Measurements from ENCODE around the gene SDC3. TPM values are rescaled to one million over a fixed set of nuclear protein-coding genes. Genes with fewer than 3 reads are reported as not detected.

The SDC3 gene
- total and polyA plus RNA-seq, 10 of the 15 experiments (the other 5 are each of a cell fraction or from before 2014, with no cell fraction given), result under 0.01 to 0.46 (median 0.07) TPM; not detected in 2

DNA sequence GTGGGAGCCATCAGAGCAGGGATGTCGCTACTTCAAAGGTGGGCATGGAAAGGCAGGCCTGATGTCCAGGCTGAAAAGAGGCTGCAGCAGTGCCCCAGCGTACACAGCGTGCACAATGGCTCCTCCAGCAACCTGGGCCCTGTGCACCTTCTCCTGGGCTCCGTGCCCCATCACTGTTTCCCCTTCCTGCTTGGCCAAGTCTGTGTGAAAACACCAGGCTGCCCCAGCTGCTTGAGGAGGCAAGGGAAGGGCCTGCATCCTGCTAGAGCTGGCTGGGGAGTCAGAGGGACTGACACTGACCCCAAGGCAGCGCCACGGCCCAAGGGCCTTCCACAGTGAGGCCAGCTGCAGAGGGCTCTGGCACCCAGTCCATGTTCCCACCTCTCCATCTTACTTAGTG is 33.4 kb downstream of the SDC3 start (continued):
- TF ChIP-seq BCL3 (IDR thresholded peaks at IDR 0.05; ENCODE audit: borderline replicate concordance, insufficient read depth, low read depth, low read length, poor library complexity, severe bottlenecking) (no peak), STAT1 (conservative IDR thresholded peaks at IDR 0.05) (no peak)

- WGBS (ENCODE audit: insufficient coverage, insufficient replicate concordance, low lambda C conversion rate, missing lambda C conversion rate), result 59% methylated on average over 11 of the region's 11 CpGs
- peaks cover 1% of the 10 kb centered on the region for H3K4me1 ChIP-seq (ENCODE audit: control insufficient read depth, insufficient read depth, low read length)
- H3K9ac ChIP-seq (ENCODE audit: control insufficient read depth, insufficient read depth, low read length), result no peak overlapping the region
- peaks cover 0 to 7% of the 10 kb centered on the region in 2 experiments; a peak in 2 of 4 replicates for H3K27me3 ChIP-seq (replicated peaks in 1 of 2; ENCODE audit: control insufficient read depth in 2 of 2, insufficient read depth in 2 of 2, low read length in 1 of 2)
- TF ChIP-seq BCL11A (IDR thresholded peaks at IDR 0.05; ENCODE audit: low read depth, low read length) (no peak), NR2C2 (IDR thresholded peaks at IDR 0.05; ENCODE audit: borderline replicate concordance, control insufficient read depth, insufficient read length, low read depth) (no peak), SMARCA5 (IDR thresholded peaks at IDR 0.05) (no peak), NRF1 (conservative IDR thresholded peaks at IDR 0.05; ENCODE audit: low read depth, low read length) (no peak)
- TF ChIP-seq, protein P1, sequence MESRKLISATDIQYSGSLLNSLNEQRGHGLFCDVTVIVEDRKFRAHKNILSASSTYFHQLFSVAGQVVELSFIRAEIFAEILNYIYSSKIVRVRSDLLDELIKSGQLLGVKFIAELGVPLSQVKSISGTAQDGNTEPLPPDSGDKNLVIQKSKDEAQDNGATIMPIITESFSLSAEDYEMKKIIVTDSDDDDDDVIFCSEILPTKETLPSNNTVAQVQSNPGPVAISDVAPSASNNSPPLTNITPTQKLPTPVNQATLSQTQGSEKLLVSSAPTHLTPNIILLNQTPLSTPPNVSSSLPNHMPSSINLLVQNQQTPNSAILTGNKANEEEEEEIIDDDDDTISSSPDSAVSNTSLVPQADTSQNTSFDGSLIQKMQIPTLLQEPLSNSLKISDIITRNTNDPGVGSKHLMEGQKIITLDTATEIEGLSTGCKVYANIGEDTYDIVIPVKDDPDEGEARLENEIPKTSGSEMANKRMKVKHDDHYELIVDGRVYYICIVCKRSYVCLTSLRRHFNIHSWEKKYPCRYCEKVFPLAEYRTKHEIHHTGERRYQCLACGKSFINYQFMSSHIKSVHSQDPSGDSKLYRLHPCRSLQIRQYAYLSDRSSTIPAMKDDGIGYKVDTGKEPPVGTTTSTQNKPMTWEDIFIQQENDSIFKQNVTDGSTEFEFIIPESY (IDR thresholded peaks at IDR 0.05), result no peak
- TF ChIP-seq, protein P2, sequence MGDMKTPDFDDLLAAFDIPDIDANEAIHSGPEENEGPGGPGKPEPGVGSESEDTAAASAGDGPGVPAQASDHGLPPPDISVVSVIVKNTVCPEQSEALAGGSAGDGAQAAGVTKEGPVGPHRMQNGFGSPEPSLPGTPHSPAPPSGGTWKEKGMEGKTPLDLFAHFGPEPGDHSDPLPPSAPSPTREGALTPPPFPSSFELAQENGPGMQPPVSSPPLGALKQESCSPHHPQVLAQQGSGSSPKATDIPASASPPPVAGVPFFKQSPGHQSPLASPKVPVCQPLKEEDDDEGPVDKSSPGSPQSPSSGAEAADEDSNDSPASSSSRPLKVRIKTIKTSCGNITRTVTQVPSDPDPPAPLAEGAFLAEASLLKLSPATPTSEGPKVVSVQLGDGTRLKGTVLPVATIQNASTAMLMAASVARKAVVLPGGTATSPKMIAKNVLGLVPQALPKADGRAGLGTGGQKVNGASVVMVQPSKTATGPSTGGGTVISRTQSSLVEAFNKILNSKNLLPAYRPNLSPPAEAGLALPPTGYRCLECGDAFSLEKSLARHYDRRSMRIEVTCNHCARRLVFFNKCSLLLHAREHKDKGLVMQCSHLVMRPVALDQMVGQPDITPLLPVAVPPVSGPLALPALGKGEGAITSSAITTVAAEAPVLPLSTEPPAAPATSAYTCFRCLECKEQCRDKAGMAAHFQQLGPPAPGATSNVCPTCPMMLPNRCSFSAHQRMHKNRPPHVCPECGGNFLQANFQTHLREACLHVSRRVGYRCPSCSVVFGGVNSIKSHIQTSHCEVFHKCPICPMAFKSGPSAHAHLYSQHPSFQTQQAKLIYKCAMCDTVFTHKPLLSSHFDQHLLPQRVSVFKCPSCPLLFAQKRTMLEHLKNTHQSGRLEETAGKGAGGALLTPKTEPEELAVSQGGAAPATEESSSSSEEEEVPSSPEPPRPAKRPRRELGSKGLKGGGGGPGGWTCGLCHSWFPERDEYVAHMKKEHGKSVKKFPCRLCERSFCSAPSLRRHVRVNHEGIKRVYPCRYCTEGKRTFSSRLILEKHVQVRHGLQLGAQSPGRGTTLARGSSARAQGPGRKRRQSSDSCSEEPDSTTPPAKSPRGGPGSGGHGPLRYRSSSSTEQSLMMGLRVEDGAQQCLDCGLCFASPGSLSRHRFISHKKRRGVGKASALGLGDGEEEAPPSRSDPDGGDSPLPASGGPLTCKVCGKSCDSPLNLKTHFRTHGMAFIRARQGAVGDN (IDR thresholded peaks at IDR 0.05), result no peak
- intact Hi-C loops (cut with micrococcal nuclease; ENCODE audit: unreplicated experiment), result no loop called here
- in situ Hi-C loops (cut with MboI), result no loop called here
- H3K36me3 ChIP-seq (ENCODE audit: control insufficient read depth in 2 of 2, insufficient read depth in 2 of 2, low read length in 1 of 2), result no peaks in the 10 kb centered on the region
- no peak overlapping the region for H3K4me2 ChIP-seq (ENCODE audit: control insufficient read depth, insufficient read depth)
- CTCF ChIA-PET, result interaction anchor here (1.3 kb wide), 1 partner anchor 92 kb away, joined by 3 read pairs; no protein-coding TSS in a partner anchor
- H4K20me1 ChIP-seq (ENCODE audit: control insufficient read depth, insufficient read depth), result no peaks in the 10 kb centered on the region
- no peaks in the 10 kb centered on the region for H3K9me3 ChIP-seq (replicated peaks; ENCODE audit: control insufficient read depth, insufficient read depth, low read length)
- BruUV-seq (replicated peaks), result no TSS peak
- SMC1A ChIA-PET (ENCODE audit: uncharacterized antibody, unreplicated experiment), result no interaction called here
- no peaks in the 10 kb centered on the region for H3K79me2 ChIP-seq (ENCODE audit: control insufficient read depth, insufficient read depth, low read length)
- no peak overlapping the region for H2AFZ ChIP-seq (ENCODE audit: control insufficient read depth, low read depth, low read length)
- no peak for ATAC-seq
- FAIRE-seq, result no peak
- H3K27ac ChIP-seq (ENCODE audit: control insufficient read depth, insufficient read depth), result no peak overlapping the region
- POLR2A ChIA-PET, result no interaction called here
- DNase-seq (ENCODE audit: low read depth, low spot score), result no peak
- RAD21 ChIA-PET (ENCODE audit: unreplicated experiment), result interaction anchor here (0.8 kb wide), 1 partner anchor 7 kb away, joined by 3 read pairs; no protein-coding TSS in a partner anchor
- no peak overlapping the region for H3K4me3 ChIP-seq
These were observed 34.4 kb downstream of the SDC3 start for GRCh38 chr1:30874176-30874575.
